ENCODE results near the gene SGCE.
A peak's percentile ranks its signal among the peaks of the same experiment; 100 is the strongest.

SGCE gene

GRCh38 chr7:94621120-94621519, 34.8 kb downstream of the SGCE start:
- DNase-seq (ENCODE audit: low read depth) = no peak

DNA sequence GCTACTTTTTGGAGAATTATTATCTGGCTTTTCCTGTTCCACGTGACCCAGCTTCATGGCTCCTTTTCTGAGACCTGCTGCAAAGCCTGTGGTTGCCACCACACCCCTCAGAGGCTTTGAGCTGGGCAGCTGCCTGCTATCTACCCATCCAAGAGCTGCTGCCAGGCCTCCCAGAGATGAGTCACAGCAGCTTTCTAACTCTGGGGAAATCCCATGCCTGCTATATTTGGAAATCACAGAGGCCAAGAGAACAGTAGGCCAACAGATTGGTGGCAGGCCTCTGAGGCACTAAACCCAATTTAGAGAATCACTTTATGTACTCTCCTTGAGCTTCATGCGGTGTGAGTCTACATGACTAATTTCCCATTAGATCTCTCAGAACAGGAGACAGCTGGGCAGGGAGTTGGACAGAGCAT, 35.2 kb downstream of the SGCE start:
- peak; percentile 87 for DNase-seq (ENCODE audit: low read depth)

- DNase-seq (ENCODE audit: low read depth) = no peak
Measured at GRCh38 chr7:94618126-94618525, 37.8 kb downstream of the SGCE start.

DNA sequence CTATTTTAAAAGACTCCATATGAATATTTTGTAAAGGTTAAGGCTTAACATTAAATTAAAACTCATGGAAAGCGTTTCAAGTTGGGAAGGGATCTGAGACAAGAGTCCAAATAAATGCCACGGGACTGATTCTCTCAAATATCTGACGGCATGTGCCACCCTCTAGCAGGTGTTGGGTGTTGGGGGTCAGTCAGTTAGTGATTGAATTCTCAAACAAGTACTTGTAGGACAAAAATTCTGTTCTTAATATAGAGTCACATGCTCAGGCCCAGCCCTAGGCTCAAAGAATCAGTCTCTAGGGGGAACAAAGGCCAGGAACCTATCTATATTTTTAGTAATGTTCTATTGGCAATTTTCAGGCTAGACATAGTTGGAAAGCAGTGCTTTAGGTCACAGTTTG, 39.1 kb downstream of the SGCE start:
- DNase-seq (ENCODE audit: low read depth) = no peak

DNA sequence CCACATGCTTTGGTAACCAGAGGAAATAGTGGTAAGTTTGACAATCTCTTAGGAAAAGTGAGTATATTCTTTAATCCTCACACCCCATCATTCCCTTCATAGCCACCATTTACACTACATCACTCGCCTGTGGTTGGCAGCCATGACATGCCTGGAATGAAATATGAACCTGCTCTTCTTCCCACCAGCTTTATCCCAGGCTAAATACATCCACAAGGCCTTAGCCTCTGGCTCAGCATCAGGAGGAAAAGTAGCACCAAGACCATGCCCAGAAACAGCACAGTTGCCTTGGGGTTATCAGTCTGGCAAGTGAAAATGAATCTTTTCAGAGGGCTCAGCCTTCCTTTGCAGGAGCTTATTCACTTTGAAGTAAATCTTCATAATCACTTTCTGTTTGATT, 40.3 kb downstream of the SGCE start:
- DNase-seq (ENCODE audit: low read depth) = no peak

- DNase-seq (ENCODE audit: low read depth) = no peak
Measured at GRCh38 chr7:94612661-94613060, 43.3 kb downstream of the SGCE start.

- DNase-seq (ENCODE audit: low read depth) = no peak
Measured at GRCh38 chr7:94612253-94612652, 43.7 kb downstream of the SGCE start.

DNA sequence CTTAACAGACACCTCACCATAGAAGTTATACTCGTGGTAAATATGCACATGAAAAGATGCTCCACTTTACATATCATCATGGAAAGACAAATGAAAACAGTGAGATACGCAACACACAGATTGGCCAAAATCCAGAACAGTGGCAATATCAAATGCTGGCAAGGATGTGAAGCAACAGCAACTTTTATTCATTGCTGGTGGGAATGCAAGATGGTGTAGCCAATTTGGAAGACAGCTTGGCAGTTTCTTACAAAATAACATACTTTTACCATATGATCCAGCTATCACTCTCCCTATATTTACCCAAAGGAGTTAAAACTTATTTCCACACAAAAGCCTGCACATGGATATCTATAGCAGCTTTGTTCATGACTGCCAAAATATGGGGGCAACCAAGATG, 46.4 kb downstream of the SGCE start:
- no peak for DNase-seq (ENCODE audit: low read depth)

GRCh38 chr7:94605031-94605430, 50.9 kb downstream of the SGCE start:
- no peak for DNase-seq (ENCODE audit: low read depth)

- no peak for DNase-seq (ENCODE audit: low read depth)
Measured at GRCh38 chr7:94602181-94602580, 53.8 kb downstream of the SGCE start.

- no peak for DNase-seq (ENCODE audit: low read depth)
Measured at GRCh38 chr7:94600267-94600666, 55.7 kb downstream of the SGCE start.

DNA sequence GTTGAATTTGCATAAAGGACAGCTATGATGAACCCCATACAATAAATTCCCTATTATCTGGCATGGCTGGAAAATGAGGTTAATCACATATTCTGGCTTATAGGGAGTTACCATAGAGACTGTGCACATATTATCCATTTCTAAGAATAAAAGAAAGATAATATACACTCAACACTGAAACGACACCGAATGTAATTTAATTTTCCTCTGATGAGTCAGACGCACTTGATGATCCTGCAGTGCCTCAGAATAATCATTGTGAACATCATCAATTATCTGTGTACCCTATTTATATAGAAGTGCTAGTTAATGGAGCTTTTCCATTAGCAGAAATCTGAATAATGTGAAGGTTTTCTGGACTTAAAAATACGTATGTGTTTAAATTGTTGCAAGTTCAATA, 60.2 kb downstream of the SGCE start:
- no peak for DNase-seq (ENCODE audit: low read depth)

DNA sequence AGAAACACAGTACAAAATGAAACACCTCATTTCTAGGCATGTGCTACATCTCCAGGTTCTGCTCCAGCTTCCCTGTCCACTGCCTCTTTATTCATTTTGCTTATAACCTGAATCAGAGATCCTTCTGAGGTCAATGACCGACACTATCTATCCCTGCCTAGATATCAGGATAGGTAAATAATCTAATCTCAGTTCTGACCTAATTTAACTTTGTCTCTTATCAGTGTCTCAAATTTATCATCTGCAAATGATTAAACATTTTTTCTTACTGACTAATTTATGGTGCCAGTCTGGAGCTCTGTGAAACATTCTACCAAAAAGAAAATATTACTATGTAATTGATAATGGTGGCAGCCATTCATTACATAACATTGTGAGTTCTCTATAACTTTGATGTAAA, 61.1 kb downstream of the SGCE start:
- no peak for DNase-seq (ENCODE audit: low read depth)

GRCh38 chr7:94591176-94591575, 64.8 kb downstream of the SGCE start:
- DNase-seq (ENCODE audit: low read depth) = no peak

DNA sequence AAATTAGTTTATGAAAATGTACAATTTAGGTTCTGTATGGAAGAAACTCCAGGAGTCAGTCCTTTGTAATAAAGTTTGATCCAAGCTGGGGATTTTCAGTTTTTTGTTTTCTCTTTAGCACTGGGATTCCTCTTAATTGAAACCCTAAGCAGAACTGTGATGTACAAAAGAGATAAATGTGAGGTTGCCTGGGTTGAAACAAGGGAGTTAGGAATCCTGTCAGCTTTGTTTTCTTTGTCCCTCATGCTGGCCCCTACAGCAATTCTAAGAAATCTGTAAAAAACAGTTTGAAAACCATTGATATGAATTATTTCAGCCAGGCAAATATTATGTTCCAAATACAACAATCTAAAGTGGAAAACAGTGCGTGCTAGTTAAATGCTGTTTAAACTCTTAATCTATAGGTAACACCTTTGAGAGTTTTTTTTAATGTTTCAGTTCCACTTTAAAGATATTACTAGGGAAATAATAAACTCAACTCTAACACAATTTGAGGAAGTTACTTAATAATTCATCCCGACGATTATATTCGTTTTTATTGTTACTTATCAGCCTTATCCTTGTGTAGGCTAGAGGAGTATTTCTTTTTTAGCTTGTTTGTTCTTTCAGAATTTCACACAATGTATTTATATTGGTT, 65.3 kb downstream of the SGCE start:
- no peak for DNase-seq (ENCODE audit: low read depth)

DNA sequence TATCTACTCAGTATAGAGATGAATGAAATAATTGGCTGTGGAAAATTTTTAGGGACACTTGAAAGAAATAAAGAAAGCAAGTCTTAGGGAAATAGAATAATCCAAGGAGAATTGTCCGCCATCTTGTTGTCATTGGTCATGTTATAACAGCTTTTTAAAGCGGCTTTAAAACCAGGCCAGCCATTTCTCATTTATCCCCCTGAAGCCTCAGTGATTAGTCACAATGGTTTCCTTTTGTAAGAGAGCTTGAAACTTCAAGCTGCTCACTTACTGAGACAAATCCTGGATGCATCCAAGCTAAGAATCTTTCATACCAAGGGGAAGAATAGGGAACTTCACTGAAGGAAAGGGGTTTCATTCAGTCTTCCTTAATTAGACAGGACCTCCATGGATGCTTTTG, 67.9 kb downstream of the SGCE start:
- DNase-seq (ENCODE audit: low read depth) = no peak

GRCh38 chr7:94584113-94584512, 71.8 kb downstream of the SGCE start:
- DNase-seq (ENCODE audit: low read depth) = no peak

DNA sequence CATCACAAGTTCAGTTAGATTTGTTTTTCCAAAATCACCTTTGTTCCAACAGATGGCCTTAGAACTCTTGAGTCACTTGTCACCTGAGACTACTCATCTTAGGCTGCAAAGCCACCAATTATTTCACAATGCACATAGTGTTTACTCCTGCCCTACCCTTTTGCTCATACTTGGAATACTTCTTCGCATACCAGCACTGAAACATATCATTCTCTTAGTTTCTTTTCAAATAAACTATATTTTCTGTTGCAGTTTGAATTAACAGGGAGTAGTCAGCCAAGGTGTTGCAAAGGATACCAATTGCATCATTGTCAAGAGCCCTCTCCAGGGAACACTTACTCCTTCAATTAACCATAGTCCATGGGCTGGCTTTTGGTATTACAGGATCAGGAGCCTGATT, 75.3 kb downstream of the SGCE start:
- DNase-seq (ENCODE audit: low read depth) = no peak

DNA sequence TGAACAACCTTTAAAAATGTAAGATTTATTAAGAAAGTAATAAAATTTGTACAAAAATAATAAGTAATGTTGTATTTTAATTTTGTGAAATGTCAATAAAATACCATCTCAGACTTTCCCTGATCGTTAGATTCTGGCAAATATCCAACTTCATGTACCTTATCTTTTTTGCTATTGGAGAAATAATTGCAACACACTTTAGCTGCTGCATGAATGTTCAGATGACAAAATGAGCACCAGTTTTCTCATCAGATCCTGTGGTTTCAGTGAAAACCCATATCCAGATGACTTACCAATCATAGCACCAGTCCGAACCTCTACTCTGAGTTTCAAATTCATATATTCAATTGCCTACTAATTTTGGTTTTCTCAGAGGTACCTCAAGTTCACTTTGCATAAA, 76.5 kb downstream of the SGCE start:
- DNase-seq (ENCODE audit: low read depth) = no peak

- DNase-seq (ENCODE audit: low read depth) = no peak
Measured at GRCh38 chr7:94578614-94579013, 77.3 kb downstream of the SGCE start.

DNA sequence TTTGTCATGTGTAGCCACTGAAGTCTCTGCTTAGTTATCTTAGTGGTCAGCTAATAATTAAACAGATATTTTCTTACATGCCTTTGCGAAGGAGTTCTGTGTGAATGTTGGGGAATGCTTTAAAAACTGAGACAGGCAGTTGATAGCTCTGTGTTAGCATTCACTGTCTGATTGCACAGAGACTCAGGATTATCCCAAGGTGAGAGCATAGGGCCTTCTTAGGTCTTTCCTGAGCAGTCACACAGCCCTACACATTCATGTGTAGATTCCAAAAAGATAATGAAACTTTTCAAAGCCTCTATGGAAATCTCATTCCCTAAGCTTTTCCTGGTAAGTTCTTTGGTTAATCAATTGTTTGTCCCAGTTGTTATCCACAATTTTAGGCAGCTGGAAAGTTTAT, 78.6 kb downstream of the SGCE start:
- DNase-seq (ENCODE audit: low read depth) = no peak

- DNase-seq (ENCODE audit: low read depth) = no peak
Measured at GRCh38 chr7:94576316-94576715, 79.6 kb downstream of the SGCE start.

GRCh38 chr7:94575646-94576045, 80.3 kb downstream of the SGCE start:
- no peak for DNase-seq (ENCODE audit: low read depth)

DNA sequence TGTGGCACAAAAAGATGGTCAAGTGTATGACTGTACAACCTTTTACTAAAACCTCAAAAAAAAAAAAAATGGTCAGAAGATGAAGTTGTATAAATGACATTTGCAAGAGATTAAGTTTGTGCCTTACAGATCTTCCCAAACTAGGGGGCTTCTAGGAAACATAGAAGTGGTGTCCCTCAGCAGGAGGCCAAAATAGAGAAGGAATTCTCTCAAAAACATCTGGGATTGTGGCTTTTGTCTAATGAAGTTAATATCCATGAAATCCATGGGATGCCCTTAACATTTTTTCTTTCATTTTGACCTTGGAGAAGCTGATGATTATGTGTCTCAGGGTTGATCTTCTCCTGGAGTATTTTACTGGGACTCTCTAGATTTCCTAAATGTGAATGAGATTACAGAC, 84.1 kb downstream of the SGCE start:
- no peak for DNase-seq (ENCODE audit: low read depth)

GRCh38 chr7:94567396-94567795, 88.5 kb downstream of the SGCE start:
- no peak for DNase-seq (ENCODE audit: low read depth)
